ENCODE results near the gene POR. TPM values are rescaled to one million over a fixed set of nuclear protein-coding genes. Genes with fewer than 3 reads are reported as not detected.

POR gene
- total and polyA plus RNA-seq, 7 donors: 20.4 to 98.9 (median 39.3) TPM

DNA sequence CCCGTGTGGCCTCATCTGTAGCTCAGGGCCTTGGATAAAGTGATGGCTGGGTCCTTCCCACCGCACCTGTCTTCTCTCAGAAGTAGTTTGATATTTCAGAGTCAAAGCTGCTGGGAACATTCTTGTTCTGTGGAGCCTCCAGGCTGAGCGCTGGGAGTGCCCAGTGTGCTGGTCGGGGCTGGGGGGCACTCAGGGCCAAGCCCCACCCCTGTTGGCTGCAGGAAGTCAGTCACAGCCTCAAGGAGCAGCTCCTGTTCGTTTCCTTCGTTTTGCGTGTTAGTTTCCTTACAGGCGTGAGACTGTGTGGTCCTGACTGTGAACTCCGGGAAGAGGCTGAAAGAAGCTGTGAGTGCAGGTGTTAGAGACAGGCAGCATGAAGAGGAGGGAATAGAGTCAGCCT lies 33.2 kb downstream of the POR start:
- peaks cover 0 to 6% (median 2%) of the 10 kb centered on the region in 4 donors for H3K4me1 ChIP-seq
- intact Hi-C loops (cut with DNase I): no loop called here
- H3K27me3 ChIP-seq: no peaks in the 10 kb centered on the region
- TF ChIP-seq POLR2A (IDR thresholded peaks at IDR 0.05) (no peak), EP300 (IDR thresholded peaks at IDR 0.05) (no peak), POLR2AphosphoS5 (IDR thresholded peaks at IDR 0.05) (no peak)
- peaks cover 0 to 6% (median 0%) of the 10 kb centered on the region in 4 donors for H3K36me3 ChIP-seq
- DNase-seq: no peak
- no peak overlapping the region for H3K27ac ChIP-seq
- H3K4me3 ChIP-seq: no peak overlapping the region
- H3K9me3 ChIP-seq: no peaks in the 10 kb centered on the region
- WGBS, 2 donors: 84 to 86% methylated on average over 9 of the region's 9 CpGs

DNA sequence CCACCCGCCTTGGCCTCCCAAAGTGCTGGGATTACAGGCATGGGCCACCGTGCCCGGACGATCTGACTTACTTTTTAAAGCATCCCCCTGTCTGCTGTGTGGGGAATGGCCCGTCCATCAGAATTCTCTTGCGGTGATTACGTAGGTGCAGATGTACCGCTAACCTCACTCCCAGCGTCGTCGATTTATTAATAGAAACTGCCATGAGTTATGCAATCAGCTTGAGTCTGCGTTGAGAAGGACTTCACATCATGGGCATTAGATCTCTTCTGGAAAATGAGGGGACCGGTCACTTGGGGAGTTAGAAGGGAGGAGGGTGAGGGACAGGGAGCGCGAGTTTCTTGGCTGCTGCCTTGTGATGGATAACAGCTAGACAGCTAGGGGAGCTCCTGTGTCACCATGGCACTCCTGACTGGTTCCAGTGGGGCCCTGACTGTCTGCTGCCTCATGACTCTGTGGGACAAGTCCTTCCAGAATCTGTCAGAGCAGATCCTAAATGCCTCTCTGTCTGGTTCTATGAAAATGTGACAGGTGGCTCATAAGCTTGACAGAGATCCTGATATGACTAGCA lies 35.2 kb downstream of the POR start:
- H3K4me3 ChIP-seq: no peak overlapping the region
- no peaks in the 10 kb centered on the region for H3K9me3 ChIP-seq
- no peak for DNase-seq
- 91% methylated on average over 15 of the region's 15 CpGs for WGBS, 2 donors
- no peak overlapping the region for H3K27ac ChIP-seq
- H3K36me3 ChIP-seq: peaks cover 0 to 22% (median 13%) of the 10 kb centered on the region in 4 donors
- no peaks in the 10 kb centered on the region for H3K27me3 ChIP-seq
- intact Hi-C loops (cut with DNase I): no loop called here
- TF ChIP-seq, protein P1, sequence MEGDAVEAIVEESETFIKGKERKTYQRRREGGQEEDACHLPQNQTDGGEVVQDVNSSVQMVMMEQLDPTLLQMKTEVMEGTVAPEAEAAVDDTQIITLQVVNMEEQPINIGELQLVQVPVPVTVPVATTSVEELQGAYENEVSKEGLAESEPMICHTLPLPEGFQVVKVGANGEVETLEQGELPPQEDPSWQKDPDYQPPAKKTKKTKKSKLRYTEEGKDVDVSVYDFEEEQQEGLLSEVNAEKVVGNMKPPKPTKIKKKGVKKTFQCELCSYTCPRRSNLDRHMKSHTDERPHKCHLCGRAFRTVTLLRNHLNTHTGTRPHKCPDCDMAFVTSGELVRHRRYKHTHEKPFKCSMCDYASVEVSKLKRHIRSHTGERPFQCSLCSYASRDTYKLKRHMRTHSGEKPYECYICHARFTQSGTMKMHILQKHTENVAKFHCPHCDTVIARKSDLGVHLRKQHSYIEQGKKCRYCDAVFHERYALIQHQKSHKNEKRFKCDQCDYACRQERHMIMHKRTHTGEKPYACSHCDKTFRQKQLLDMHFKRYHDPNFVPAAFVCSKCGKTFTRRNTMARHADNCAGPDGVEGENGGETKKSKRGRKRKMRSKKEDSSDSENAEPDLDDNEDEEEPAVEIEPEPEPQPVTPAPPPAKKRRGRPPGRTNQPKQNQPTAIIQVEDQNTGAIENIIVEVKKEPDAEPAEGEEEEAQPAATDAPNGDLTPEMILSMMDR (IDR thresholded peaks at IDR 0.05): no peak
- TF ChIP-seq POLR2A (IDR thresholded peaks at IDR 0.05): no peak
- TF ChIP-seq POLR2AphosphoS5 (IDR thresholded peaks at IDR 0.05): no peak
- no peak for TF ChIP-seq EP300 (IDR thresholded peaks at IDR 0.05)
- H3K4me1 ChIP-seq: peaks cover 0 to 6% (median 2%) of the 10 kb centered on the region in 4 donors

DNA sequence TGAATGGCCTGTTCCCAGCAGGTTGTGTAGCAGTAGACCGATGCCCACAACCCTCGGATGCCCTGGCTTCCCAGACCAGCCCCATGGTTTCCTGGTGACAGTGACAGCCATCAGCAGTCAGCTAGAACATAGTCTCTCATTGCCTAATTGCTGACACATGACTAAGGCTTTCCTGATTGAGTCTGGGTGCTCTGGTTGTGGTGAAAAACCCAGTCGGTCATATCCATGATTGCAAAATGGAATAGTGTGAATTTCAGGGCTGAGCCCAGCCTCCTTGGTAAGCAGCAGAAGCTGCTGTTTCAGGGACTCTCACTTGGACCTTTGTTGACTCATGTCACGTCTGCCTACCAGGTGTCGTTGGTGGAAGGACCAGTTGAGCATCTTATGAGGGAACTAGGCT lies 36.6 kb downstream of the POR start:
- peaks cover 0 to 4% (median 0%) of the 10 kb centered on the region in 4 donors for H3K4me1 ChIP-seq
- WGBS, 2 donors: 74 to 78% methylated on average over 5 of the region's 5 CpGs
- H3K36me3 ChIP-seq: peaks cover 0 to 35% (median 20%) of the 10 kb centered on the region in 4 donors
- no peak for DNase-seq
- H3K27ac ChIP-seq: no peak overlapping the region
- no peaks in the 10 kb centered on the region for H3K27me3 ChIP-seq
- intact Hi-C loops (cut with DNase I): no loop called here
- TF ChIP-seq POLR2AphosphoS5 (IDR thresholded peaks at IDR 0.05) (peak in 1 of 4 donors; percentile 20), POLR2A (IDR thresholded peaks at IDR 0.05) (no peak)
- TF ChIP-seq, protein P1 (IDR thresholded peaks at IDR 0.05): no peak
- no peak overlapping the region for H3K4me3 ChIP-seq
- H3K9me3 ChIP-seq: no peaks in the 10 kb centered on the region

DNA sequence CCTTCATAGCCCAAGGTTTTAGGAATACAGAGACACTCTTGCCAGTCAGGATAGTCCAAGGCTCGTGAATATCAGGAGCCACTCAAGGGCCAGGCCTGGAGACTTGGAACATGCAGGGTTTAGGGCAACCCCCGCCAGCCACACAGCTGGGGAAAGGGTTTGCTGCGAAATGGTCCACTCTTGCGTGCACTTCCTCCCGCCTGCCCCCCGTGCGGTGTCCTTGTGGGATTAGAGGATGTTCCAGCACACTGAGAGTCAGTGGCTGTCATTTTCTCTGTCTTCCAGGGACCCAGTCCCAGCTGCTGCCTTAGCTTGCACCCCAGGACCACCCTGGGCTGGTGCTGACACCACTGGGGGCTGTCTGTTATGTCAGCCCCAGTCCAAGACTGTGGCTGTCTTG lies 38.5 kb downstream of the POR start:
- Histone ChIP-seq H3K27ac (no peak overlapping the region), H3K4me3 (no peak overlapping the region), H3K36me3 (peaks cover 0 to 49% (median 20%) of the 10 kb centered on the region in 4 donors), H3K4me1 (no peaks in the 10 kb centered on the region), H3K27me3 (no peaks in the 10 kb centered on the region), H3K9me3 (no peaks in the 10 kb centered on the region)
- DNase-seq: no peak
- WGBS, 2 donors: 92% methylated on average over 7 of the region's 7 CpGs
- intact Hi-C loops (cut with DNase I): no loop called here
- TF ChIP-seq, protein P1 (IDR thresholded peaks at IDR 0.05): no peak
- no peak for TF ChIP-seq POLR2AphosphoS5 (IDR thresholded peaks at IDR 0.05)
- TF ChIP-seq POLR2A (IDR thresholded peaks at IDR 0.05): no peak
- no peak for TF ChIP-seq EP300 (IDR thresholded peaks at IDR 0.05)

DNA sequence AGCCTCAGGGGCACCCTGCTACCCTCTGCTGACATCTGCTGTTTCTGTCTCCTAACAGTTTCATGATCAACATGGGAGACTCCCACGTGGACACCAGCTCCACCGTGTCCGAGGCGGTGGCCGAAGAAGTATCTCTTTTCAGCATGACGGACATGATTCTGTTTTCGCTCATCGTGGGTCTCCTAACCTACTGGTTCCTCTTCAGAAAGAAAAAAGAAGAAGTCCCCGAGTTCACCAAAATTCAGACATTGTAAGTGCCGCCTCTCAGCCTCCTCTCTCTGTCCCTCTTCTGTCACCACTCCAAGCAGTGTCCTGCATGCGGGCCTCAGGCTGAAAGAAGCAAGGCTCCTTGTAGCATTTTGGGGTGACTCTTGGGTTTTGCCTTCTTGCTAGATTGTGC lies 39.0 kb downstream of the POR start:
- H3K27ac ChIP-seq: no peak overlapping the region
- 89 to 90% methylated on average over 11 of the region's 11 CpGs for WGBS, 2 donors

More for the DNA sequence above, 39.0 kb downstream of the POR start:
- Histone ChIP-seq H3K27me3 (no peaks in the 10 kb centered on the region), H3K4me1 (no peaks in the 10 kb centered on the region), H3K4me3 (no peak overlapping the region), H3K36me3 (peaks cover 0 to 51% (median 20%) of the 10 kb centered on the region in 4 donors), H3K9me3 (no peaks in the 10 kb centered on the region)
- no peak for DNase-seq
- TF ChIP-seq, protein P1 (IDR thresholded peaks at IDR 0.05): no peak
- TF ChIP-seq POLR2AphosphoS5 (IDR thresholded peaks at IDR 0.05) (no peak), EP300 (IDR thresholded peaks at IDR 0.05) (no peak), POLR2A (IDR thresholded peaks at IDR 0.05) (no peak)
- intact Hi-C loops (cut with DNase I): no loop called here

Data from sigmoid colon (tissue), 7 donors.